Panc1 (cell line): ENCODE data around the gene CCDC12. TPM values are rescaled to one million over a fixed set of nuclear protein-coding genes. Genes with fewer than 3 reads are reported as not detected.

ENCODE experiments used
- ATAC-seq: fragments of 200-7000 bp; cut with Tn5 transposase; 2 replicates; pipeline ENCODE4 v1.9.1; 2020; ENCODE audit warnings: mild to moderate bottlenecking, moderate library complexity
- Bru-seq: library from RNA; stranded (reverse); fragments of 400-500 nt; gene quantifications from one replicate; lab custom pipeline; 2021; lab: Mats Ljungman, UMichigan
- BruChase-seq, 2 experiments: library from RNA; stranded (reverse); fragments of 400-500 nt; gene quantifications; one replicate each; lab custom pipeline; 2021; lab: Mats Ljungman, UMichigan
- BruUV-seq: library from RNA; stranded (reverse); fragments of 400-500 nt; replicated peaks from 2 replicates; lab custom pipeline; 2021; lab: Mats Ljungman, UMichigan
- CTCF ChIA-PET: fragments of 300-600 bp; sonication (Branson Sonifier 250); formaldehyde crosslinking; loops from one replicate; lab custom pipeline; 2022; ENCODE audit warnings: antibody characterized with exemption; lab: Charles Lee
- POLR2A ChIA-PET: fragments of 300-600 bp; sonication (Branson Sonifier 250); formaldehyde crosslinking; loops from one replicate; lab custom pipeline; 2022; ENCODE audit warnings: antibody characterized with exemption; lab: Charles Lee
- DNase-seq: peaks from one replicate; pipeline ENCODE4 v3.0.0-alpha.2; 2010; ENCODE audit warnings: low read depth, low spot score
- H3K27ac ChIP-seq: 2 replicates; pipeline ENCODE4 v1.5.1; 2011; ENCODE audit warnings: mild to moderate bottlenecking, low read length, inconsistent platforms
- H3K27me3 ChIP-seq: fragments of 200-500 bp; sonication (Bioruptor generic); 2 replicates; pipeline ENCODE4 v1.6.0; 2014; ENCODE audit warnings: low read length, inconsistent platforms; ENCODE audit not compliant: control insufficient read depth, insufficient read depth
- H3K36me3 ChIP-seq: fragments of 200-500 bp; sonication (Bioruptor generic); 2 replicates; pipeline ENCODE4 v1.5.1; 2014; ENCODE audit warnings: inconsistent platforms, mild to moderate bottlenecking, low read length, moderate library complexity; ENCODE audit not compliant: control insufficient read depth, insufficient read depth
- H3K4me1 ChIP-seq: 2 replicates; pipeline ENCODE4 v1.5.1; 2011; ENCODE audit warnings: inconsistent platforms, mild to moderate bottlenecking, low read length, moderate library complexity; ENCODE audit not compliant: control insufficient read depth, insufficient read depth
- H3K4me3 ChIP-seq, 2 experiments: 2 replicates each; pipeline ENCODE4 v1.5.1; 2011 to 2012; ENCODE audit warnings: low read depth in 2 of 2, low read length in 2 of 2, mild to moderate bottlenecking in 2 of 2, inconsistent platforms in 1 of 2, moderate library complexity in 1 of 2
- H3K9me3 ChIP-seq: fragments of 200-500 bp; sonication (Bioruptor generic); 2 replicates; pipeline ENCODE4 v1.5.1; 2014; ENCODE audit warnings: low read depth, mild to moderate bottlenecking, inconsistent platforms, low read length, moderate library complexity; ENCODE audit not compliant: control insufficient read depth, insufficient read depth
- CTCF ChIP-seq: fragments of 450-650 bp; IDR thresholded peaks from 2 replicates; pipeline ENCODE4 v1.5.1; 2017; ENCODE audit warnings: mild to moderate bottlenecking
- POLR2AphosphoS5 ChIP-seq: IDR thresholded peaks from 2 replicates; pipeline ENCODE4 v1.6.1; 2012; ENCODE audit warnings: mild to moderate bottlenecking, low read depth, low read length, moderate library complexity
- REST ChIP-seq, 2 experiments: IDR thresholded peaks; 2 replicates each; pipeline ENCODE4 v1.6.1; 2011 to 2012; ENCODE audit warnings: low read depth in 2 of 2, control low read depth in 1 of 2, low read length in 1 of 2, mild to moderate bottlenecking in 1 of 2, moderate library complexity in 1 of 2; ENCODE audit not compliant: insufficient read depth in 1 of 2
- SIN3A ChIP-seq: IDR thresholded peaks from 2 replicates; pipeline ENCODE4 v1.6.1; 2012; ENCODE audit warnings: low read depth, mild to moderate bottlenecking, low read length, moderate library complexity, borderline replicate concordance; ENCODE audit not compliant: insufficient read depth
- TCF7L2 ChIP-seq: IDR thresholded peaks from 2 replicates; pipeline ENCODE4 v1.6.1; 2011; ENCODE audit warnings: mild to moderate bottlenecking, low read depth, low read length, inconsistent platforms
- in situ Hi-C: cut with HindIII; loops from 2 replicates; pipeline ENCODE4 v1.10.0; 2016; ENCODE audit warnings: low sequenced_read_pairs, low pct_unique_long_range_greater_than_20kb
- intact Hi-C: fragments of 100-400 bp; cut with micrococcal nuclease; formaldehyde crosslinking; loops from one replicate; pipeline ENCODE4 v1.10.0; 2022; ENCODE audit not compliant: unreplicated experiment
- long read RNA-seq: library from polyadenylated mRNA; unstranded; transcript quantifications from one replicate; pipeline ENCODE4 v2.0.0, GENCODE V29; 2021; ENCODE audit not compliant: unreplicated experiment
- polyA plus RNA-seq: library from polyadenylated mRNA; unstranded; fragments of >200 nt; gene quantifications from one replicate; pipeline ENCODE4 v1.2.1, GENCODE V29; 2012; ENCODE audit warnings: missing spikeins; ENCODE audit not compliant: insufficient read length
- total RNA-seq: library from RNA; stranded (reverse); gene quantifications from one replicate; pipeline ENCODE4 v1.2.1, GENCODE V29; 2021; ENCODE audit not compliant: unreplicated experiment

The CCDC12 gene
- 35.5 TPM for total RNA-seq
- 54.3 TPM for polyA plus RNA-seq
- percentile 87 among the genes with signal in this experiment for Bru-seq, nascent RNA
- BruChase-seq, experiment 1, labeled RNA remaining after a 2-hour chase = percentile 67 among the genes with signal in this experiment
- percentile 71 among the genes with signal in this experiment for BruChase-seq, experiment 2, labeled RNA remaining after a 6-hour chase
- long read RNA-seq, partial matches to known transcripts = 20 of 36 reads
- long read RNA-seq, other reads (novel, unspliced or antisense) = 10 of 36 reads

GRCh38 chr3:46976326-46977190, at the start of gene CCDC12:
CCDC12 (minus strand) TSS chr3:46976745; CDS start chr3:46976732, 13 bp downstream.
- ChIA-PET CTCF (interaction anchor here (0.6 kb wide), 2 partner anchors 313 to 481 kb away, joined by 4 to 9 read pairs; no protein-coding TSS in a partner anchor), POLR2A (interaction anchor here (0.5 to 0.7 kb wide), 7 partner anchors 10 to 1113 kb away, joined by 3 to 9 read pairs (median 5); no protein-coding TSS in a partner anchor)
- intact Hi-C loops = no loop called here
- peak within 1 kb of the TSS; percentile 90 for H3K27ac ChIP-seq
- peak; percentile 88 for DNase-seq
- BruUV-seq = no TSS peak
- H3K36me3 ChIP-seq = peaks cover 3% of the 10 kb centered on the region
- H3K4me1 ChIP-seq = peaks cover 10% of the 10 kb centered on the region
- peak within 1 kb of the TSS; percentile 84 to 90 for H3K4me3 ChIP-seq
- H3K9me3 ChIP-seq = no peaks in the 10 kb centered on the region
- ATAC-seq = peak; percentile 92
- H3K27me3 ChIP-seq = no peaks in the 10 kb centered on the region
- in situ Hi-C loops = no loop called here
- peak; percentile 78 for TF ChIP-seq POLR2AphosphoS5
- no peak for TF ChIP-seq TCF7L2

GRCh38 chr3:47024932-47025331, 48.4 kb upstream of the CCDC12 start:
- ATAC-seq (no peak; the same call in 1 of the 2 replicates), DNase-seq (no peak)
- BruUV-seq = no TSS peak
- in situ Hi-C loops (no loop called here), intact Hi-C loops (no loop called here)
- H3K36me3 ChIP-seq = peaks cover 2% of the 10 kb centered on the region; the same call in 1 of the 2 replicates
- H3K4me3 ChIP-seq = no peak overlapping the region
- POLR2A ChIA-PET = no interaction called here
- H3K4me1 ChIP-seq = no peaks in the 10 kb centered on the region
- H3K27me3 ChIP-seq = no peaks in the 10 kb centered on the region
- TF ChIP-seq REST (IDR thresholded peaks at IDR 0.05; ENCODE audit: insufficient read depth in 1 of 2, low read depth in 2 of 2, low read length in 1 of 2) (no peak), TCF7L2 (no peak), SIN3A (no peak), POLR2AphosphoS5 (no peak), CTCF (no peak)
- CTCF ChIA-PET = no interaction called here
- no peaks in the 10 kb centered on the region for H3K9me3 ChIP-seq
- no peak overlapping the region for H3K27ac ChIP-seq
